GM12873 (cell line): ENCODE data around the gene TMEM181.

Experiments used
- CTCF ChIP-seq: IDR thresholded peaks from 2 replicates; pipeline ENCODE4 v1.5.1; 2012; ENCODE audit warnings: low read depth, mild to moderate bottlenecking, moderate library complexity, low read length, control low read depth; ENCODE audit not compliant: insufficient read depth; ENCODE audit errors: missing control alignments

The TMEM181 gene

GRCh38 chr6:158574800-158575199 lies 14.9 kb downstream of the TMEM181 start:
- TF ChIP-seq CTCF, result no peak

- TF ChIP-seq CTCF, result no peak
These were observed 15.7 kb downstream of the TMEM181 start for GRCh38 chr6:158575550-158575949.

GRCh38 chr6:158584236-158584651 lies 24.4 kb downstream of the TMEM181 start:
- no peak for TF ChIP-seq CTCF

GRCh38 chr6:158586652-158587051 lies 26.8 kb downstream of the TMEM181 start:
- TF ChIP-seq CTCF, result no peak

- TF ChIP-seq CTCF, result no peak
These were observed 29.5 kb downstream of the TMEM181 start for GRCh38 chr6:158589366-158589765.

GRCh38 chr6:158591134-158591809 lies 31.4 kb downstream of the TMEM181 start:
- TF ChIP-seq CTCF, result no peak

- TF ChIP-seq CTCF, result no peak
These were observed 31.9 kb downstream of the TMEM181 start for GRCh38 chr6:158591810-158592209.

GRCh38 chr6:158593670-158594069 lies 33.8 kb downstream of the TMEM181 start:
- TF ChIP-seq CTCF, result no peak
